HG03575 (cell line): ENCODE measurements around the gene USF1.
"Not testable (repeated sequence)": the region's sequence is repeated elsewhere in the genome, so short reads cannot be mapped to it uniquely, and the experiment has no call there.

Experiments used
- ATAC-seq: cut with Tn5 transposase; IDR thresholded peaks from one replicate; pipeline ENCODE4 v1.9.1; 2021; ENCODE audit not compliant: unreplicated experiment, insufficient number of reproducible peaks, low FRiP score; ENCODE audit errors: extremely low read depth

USF1 gene

DNA sequence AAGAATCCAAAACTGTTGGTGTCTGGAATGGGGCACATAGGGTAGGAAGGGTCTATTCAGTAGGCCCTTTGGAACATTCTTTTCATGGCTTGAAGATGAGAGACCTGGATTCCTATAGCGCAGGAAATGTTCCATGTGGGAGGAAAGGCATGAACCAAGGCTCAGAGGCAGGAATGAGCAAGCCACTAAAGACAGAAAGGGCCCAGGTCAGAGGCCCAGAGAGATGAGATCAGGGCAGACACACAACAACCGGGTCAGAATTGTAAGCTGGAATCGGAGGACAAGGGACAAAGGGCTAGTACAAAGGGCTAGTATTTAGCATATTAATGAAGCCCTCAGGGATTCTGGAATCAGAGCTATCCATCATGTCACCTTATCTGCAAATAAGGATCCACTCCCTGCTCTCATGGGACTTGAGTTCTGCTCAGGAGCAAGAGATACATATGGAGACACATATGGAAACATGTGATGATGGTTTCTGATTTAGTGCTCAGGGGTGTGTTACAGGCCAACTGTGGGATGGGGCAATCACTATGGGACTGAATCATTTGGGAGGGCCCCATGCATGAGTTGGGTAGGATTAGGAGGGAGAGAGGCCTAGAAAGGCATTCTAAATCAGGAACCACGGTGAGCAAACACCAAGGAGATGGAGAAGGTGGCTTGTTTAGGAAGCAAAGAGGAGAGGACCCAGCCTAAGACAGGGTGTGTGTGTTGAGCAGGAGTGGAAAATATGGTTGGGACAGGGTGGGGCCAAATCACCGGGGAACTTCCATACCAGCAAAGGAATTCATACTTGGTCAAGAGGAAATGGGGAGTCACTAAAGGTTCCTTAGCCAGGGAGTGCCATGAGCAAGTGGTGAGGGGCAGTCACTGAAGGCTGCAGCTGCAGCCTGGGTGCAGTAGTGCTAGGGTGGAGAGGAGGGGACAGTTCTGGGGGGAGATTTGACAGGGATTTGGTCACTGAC lies 34.9 kb upstream of the USF1 start:
- no peak for ATAC-seq

DNA sequence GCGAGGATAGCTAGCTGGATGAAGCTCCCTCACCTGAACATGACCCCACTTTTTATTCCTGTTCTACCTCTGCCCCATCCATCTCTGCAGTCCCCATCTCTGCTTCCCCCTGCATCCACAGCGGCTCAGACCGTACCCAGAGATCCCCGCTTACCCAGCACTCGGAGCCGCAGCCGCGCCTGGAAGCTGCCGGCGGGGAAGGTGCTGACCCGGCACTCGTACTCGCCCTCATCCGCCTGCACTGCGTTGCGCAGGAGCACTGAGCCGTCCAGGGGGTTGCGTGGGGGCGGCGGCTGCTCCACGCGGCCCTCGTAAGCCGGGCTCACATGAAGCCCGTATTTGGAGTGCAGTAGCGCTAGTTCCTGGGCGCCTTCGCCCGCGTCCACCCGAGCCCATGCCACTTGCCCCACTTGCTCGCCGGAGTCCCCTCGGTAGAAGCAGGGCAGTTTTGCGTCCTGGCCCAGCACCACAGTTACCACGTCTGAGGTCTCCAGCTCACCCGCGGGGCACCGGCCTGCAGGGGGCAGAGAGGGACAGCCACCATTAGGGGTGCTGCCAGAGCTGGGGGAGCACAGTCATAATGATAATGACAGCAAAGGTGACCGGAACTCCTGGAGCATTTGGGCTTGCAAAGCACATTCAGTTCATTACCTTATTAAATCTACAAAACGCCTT lies 33.8 kb upstream of the USF1 start:
- ATAC-seq = no peak

DNA sequence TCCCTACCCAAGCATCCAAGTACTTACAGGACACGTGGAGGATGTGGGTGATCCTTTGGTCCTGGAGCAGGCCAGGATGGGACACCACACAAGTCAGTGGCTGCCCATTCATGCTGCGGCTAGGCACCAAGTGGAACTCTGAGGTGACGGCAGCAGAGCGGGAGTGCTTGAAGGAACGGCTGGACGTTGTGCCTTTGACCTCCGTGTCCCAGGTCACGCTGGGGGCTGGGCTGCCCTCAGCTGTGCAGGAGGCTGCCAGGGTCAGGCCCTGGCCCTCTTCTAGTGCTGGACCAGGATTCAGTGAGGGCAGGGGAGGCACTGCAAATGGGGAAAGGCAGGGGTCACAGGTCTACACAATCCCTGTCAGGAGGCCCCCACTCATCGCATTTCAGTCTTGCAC lies 31.6 kb upstream of the USF1 start:
- no peak for ATAC-seq

DNA sequence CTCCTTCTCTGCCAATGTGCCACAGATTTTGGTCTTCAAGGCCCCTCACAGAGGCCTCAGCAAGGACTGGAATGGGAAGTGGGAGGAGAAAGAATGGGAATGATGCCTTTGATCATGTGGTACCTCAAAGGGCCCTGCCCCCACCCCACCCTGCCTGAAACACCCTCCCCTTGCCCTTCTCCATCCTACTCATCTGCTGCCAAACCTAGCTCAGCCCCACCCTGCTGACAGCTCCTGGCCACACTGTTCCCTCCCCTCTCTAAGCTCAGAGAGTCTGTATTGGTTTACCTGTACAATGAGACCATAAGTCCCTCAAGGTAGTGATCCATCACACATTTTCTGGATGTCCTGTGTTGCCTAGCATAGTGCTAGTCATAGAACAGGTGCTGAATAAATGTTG lies 30.6 kb upstream of the USF1 start:
- no peak for ATAC-seq

DNA sequence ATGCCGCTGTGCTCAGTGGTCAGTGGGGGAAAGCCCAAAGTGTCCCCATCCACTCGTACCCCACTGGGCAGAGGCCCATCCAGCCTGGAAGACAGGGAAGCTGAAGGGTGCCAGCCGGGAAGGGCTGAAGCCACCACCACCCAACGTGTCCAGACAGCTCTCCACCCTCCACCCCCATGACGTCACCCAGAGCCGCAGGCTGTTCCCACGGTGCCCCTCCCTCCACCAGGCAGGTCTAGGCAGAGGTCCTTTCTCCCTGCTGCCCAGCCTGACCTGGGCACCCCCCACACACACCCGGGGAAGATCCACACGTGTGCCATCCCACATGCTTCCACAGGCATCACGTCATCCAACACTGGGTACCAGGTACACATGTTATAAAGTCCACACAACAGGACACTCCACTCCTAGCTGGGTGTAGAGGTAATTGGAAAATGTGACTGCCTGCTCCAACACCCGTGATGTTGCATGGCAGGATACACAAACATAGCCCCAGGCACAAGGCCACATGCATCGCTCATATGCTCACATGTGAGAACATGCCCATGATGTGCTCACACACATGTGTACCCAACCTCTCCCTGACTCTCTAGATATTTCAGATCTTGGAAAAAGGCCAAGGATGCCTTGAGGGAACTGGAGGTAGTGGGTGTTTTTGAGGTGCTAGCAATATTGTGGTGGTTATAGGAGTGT lies 29.0 kb upstream of the USF1 start:
- ATAC-seq = no peak

DNA sequence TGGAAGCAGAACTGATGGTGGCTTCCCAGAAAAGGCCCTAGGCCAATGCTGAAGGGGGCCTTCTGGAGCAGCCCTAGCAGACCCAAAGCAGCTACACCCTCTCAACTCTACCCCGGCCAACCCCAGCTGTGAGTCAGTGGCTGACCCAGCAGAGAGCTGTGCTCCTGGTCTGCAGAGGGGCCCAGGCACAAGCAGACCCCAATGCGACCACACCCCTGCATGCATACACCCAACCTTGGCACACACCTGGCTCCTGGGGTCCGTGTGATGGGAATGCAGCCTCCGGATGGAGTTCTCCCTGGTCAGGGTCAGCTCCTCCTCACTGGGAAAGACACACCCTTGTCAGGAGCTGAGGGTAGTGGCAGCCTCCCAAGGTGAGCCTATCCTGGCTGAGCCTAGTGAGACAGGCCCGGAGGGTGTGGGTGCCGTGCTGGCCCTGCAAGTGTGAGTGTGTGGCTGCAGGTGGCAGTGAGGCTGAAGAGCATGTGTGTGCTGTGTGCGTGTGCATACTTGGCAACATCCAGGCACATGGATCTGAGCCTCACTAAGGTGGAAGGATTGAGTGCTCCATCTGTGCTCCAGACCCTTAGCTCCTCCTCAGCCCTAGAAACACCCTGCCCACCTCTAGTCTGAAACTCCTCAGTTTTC lies 27.8 kb upstream of the USF1 start:
- ATAC-seq = no peak

DNA sequence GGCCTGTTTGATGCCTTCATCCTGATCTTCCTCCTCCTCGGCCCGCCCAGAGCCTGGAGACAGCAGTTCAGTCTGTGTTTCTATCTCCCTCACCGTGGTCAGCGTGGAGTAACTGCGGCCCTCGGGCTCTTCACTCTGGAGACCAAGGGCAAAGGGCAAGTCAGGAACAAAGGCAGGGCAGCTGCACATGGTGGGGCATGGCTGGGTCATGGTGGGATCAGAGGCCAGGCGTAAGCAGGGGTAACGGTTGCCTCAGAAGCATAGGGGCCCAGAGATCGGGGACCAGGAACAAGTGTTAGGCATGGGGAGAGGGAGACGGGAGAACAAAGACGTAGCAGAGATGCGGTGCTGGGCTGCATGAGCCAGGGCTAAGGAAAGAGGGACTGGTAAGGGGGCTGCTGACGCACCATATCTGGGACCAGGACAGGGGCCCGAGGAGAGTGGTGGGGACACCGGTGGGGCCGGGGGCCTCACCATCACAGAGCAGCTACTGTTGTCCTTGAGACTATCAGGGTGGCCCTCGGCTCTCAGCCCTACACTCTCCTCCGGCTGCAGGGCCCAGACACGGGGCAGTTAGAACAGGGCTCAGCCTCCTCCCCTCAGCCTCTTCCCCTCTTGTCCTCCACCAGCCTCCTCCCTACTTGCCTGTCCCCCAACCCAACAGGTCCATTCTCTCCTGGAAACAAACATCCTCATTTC lies 27.1 kb upstream of the USF1 start:
- ATAC-seq = no peak

DNA sequence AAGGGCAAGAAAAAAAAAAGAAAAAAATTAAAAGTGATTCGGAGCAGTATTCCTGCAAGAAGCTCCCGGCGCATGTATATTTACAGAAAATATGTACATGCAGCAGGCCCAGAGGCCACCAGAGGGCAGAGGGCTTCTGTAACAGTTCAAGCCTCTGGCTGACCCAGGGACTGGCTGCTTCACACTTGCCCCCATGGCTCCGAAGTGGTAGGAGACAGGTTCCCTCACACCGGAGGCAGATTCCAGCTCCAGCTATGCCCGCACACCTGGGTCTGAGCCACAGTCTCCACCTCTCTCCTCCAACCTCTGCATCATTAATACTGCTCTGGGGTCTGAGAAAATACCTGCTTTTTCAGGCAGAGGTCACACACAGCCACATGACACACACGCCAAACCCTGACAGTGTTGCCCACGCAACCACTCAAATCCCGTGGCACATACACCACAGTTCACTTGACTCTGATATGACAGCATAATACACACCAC lies 26.2 kb upstream of the USF1 start:
- ATAC-seq = no peak

DNA sequence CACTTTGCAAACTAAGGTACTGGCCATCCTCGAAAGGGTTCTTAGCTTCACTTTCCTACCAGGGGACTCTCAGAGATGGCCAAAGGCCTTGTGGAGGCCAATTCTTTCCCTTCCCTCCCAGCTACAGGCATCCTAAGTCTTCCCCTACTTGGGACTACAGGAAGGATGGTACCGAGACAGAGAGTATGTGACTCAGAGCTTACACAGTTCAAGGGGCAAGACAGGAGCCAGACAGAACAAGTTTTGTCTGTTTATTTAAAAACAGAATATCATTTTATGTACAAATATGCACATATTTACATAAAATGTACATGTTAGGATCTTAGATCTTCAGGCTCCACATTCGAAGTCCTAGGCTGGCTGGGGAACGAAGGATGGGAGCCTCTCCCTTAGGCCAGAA lies 25.0 kb upstream of the USF1 start:
- ATAC-seq = no peak

DNA sequence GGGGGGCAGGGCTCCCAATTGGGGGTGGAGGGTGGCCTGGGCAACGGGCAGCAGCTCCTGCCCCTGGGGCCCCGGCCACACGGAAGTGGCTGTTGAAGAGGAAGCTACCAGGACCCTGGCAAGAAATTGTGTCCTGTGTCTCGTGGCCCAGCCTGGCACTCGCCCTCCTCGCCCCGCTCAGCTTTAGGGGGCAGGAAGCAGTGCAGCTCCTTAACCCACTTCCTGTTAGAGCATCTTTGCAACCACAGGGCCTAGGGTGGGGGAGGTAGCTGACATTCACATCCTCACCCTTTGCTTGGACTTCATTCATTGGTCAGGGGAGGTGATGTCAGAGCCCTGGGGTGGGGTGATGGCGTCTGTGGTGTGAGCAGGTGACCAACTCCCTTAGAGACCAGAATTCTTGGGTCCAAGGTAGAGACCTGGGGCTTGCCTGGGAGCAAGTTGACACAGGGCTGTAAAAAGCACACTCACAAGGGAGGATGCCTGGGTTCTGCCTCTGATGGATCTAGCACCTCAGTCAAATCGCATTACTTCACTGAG lies 24.0 kb upstream of the USF1 start, which contains the start of gene ARHGAP30:
Gene ARHGAP30 (minus strand): TSS at position 161 of the 540 bp plus-strand sequence. CDS start 267 bp downstream, outside the sequence.
- ATAC-seq = no peak

DNA sequence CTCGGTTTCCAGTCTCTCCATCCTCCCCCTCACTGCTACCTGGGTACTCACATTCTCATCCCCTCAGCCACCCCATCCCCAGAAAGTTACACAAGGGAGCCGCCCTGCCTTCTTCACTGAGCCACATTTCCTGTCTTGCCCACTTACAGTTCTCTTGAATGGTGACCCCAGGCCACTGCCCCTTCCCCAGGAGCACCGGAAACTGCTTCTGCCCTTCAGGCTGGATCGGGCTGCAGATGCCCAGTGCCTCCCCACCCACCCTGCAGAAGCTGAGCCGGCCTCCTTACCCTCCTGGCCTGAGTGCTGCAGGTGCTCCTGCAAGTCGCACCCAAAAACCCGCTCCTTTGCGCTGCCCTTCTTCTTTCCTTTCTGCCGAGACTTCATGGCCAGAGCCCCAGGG lies 23.5 kb upstream of the USF1 start:
- no peak for ATAC-seq

DNA sequence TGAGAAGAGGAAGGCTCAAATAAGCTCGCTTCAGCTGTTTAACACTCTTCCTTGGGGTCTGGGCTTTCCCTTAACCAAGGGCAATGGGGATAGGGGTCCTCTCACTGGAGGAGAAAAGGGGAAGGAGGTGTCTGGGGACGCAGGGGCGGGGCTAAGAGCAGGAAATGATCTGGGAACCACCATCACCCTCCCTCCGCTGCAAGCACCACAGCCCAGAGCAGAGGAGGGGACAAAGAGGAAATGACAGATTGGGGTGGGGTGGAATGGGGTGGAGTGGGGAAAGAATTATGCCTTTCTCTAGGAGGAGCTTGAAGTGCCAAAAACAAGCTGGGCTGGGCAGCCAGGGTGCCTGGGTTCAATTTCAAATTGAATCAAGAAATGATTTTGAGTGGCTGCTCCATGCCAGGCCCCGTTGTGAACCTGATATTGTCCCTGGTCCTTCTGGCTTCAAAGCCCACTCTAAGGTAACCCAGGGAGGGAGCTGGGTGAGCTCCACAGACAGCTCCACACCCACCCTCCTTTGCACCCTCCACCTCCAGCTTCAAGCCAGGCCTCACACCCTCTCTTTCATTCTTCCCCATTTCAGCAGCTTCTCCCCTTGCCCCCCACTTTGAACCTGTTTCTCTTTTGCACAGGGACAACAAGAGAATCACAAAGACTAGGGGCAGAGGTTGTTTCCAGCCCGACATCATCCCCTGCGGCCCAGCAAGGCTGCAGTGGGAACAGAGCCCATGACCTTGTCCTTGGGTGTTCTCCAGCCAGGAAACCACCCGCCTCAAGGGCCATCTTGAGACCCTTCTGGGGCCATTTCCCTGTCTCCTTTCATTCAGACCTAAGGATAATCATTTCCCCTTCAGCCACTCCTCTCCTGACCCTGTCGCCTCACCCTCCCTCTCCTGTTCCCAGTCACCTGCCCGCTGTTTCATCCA lies 22.8 kb upstream of the USF1 start:
- no peak for ATAC-seq

DNA sequence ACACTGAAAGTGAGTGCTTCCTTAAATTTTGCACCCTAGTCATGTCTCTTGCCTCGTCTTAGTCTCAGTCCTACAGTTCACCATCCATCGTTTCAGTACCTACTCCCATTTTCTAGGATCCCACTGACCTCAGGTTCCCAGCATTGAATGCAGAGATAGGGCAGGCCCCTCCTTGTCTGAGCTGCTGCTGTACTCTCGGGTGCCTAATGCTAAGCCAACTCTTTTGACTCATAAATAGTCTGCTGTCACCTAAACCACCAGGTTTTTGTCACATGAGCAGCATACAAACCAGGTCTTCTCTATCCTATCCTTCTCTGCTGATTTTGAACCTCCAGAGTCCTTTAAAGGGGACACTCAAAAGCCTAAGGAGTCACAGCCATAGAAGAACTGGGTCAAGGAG lies 20.9 kb upstream of the USF1 start:
- ATAC-seq = no peak

DNA sequence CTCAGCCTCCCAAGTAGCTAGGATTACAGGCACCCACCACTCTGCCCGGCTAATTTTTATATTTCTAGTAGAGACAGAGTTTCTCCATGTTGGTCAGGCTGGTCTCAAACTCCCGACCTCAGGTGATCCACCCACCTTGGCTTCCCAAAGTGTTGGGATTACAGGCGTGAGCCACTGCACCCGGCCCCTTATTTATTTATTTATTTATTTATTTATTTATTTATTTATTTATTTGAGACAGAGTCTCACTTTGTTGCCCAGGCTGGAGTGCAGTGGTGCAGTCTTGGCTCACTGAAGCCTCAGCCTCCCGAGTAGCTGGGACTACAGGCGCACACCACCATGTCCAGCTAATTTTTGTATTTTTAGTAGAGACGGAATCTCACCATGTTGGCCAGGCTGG lies 19.9 kb upstream of the USF1 start:
- ATAC-seq = not testable (repeated sequence)

DNA sequence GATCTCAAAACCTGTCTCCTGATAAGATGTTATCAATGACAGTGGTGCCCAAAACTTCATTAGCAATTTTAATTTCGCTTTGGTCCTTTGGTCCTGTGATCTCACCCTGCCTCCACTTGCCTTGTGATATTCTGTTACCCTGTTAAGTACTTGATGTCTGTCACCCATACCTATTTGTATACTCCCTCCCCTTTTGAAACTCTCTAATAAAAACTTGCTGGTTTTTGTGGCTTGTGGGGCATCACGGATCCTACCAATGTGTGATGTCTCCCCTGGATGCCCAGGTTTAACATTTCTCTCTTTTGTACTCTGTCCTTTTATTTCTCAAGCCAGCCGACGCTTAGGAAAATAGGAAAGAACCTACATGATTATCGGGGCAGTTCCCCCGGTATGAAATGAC lies 18.2 kb upstream of the USF1 start:
- not testable (repeated sequence) for ATAC-seq

DNA sequence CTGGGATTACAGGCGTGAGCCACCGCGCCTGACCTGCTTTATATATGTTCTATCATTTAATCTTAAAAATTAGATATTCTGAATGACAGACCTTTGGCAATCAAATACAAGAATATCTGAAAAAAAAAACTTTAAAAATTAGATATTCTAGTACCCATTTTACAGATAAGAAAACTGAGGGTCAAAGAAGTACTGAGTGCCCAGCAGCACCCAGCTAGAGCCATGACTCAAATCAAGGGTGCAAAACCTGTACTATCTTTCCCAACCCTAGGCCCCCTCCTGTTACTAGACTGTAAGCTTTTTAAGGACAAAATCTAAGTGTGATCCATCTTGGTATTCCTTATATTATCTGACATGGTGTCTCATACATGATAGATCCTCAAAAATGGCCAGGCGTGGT lies 15.6 kb upstream of the USF1 start:
- no peak for ATAC-seq

DNA sequence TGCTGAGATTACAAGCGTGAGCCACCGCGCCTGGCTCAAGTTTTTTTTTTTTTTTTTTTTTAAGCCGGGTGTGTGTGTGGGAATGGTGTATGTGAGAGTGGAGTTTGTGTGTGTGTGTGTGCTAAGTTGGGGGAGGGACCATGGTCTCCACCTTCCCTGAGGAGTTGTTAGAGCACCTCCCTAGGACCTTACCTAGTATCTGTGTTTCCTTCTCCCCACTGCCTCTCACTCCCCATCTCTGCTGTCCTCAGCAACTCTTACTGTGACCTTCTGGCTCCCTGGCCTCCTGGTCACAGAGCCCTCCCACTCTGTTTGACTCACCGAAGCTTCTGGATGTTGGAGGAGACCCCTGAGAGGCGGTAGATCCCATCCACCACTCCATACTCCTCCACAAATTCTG lies 13.5 kb upstream of the USF1 start:
- no peak for ATAC-seq
